CD4-positive, alpha-beta T cell treated with Interferon alpha-2 for 1 hour (primary cell): Measurements from ENCODE around the gene HOXD8.

ENCODE experiments used
- DNase-seq, 2 donors: peaks; one replicate each; pipeline ENCODE4 v3.0.0-alpha.2; 2020 to 2022

HOXD8 gene

GRCh38 chr2:176174824-176175708 is 45.6 kb downstream of the HOXD8 start:
- DNase-seq: no peak

GRCh38 chr2:176175709-176176607 is 46.5 kb downstream of the HOXD8 start:
- DNase-seq: no peak

GRCh38 chr2:176177580-176178037 is 48.1 kb downstream of the HOXD8 start:
- DNase-seq: no peak

- no peak for DNase-seq
Measured at GRCh38 chr2:176178038-176178756, 48.7 kb downstream of the HOXD8 start.

- DNase-seq: no peak
Measured at GRCh38 chr2:176178757-176179295, 49.3 kb downstream of the HOXD8 start.

GRCh38 chr2:176181551-176181950 is 52.0 kb downstream of the HOXD8 start:
- no peak for DNase-seq
